GM21576 (cell line): Measurements from ENCODE around the gene ADAMTS2.

Experiments used
- ATAC-seq: cut with Tn5 transposase; IDR thresholded peaks from one replicate; pipeline ENCODE4 v1.9.1; 2021; ENCODE audit warnings: mild to moderate bottlenecking, moderate library complexity; ENCODE audit not compliant: unreplicated experiment

The ADAMTS2 gene

DNA sequence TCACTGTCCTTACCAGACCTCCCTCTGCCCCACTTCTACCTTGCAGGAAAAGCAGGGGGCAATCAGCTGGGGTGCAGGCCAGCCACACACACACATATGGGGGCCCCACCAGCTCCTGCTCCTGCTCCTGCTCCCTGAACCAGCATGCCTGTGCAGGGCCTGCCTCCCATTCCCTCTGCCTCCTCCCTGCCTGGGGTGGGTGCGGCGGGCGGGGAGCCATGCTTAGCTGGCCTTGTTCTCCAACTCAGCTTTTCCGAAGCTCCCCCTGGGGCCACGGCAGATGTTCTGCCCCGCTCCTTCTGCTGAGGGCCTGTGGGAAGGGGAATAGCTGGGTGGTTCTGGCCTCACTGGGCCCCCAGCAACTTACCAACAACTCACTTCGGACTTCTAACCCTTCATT is 195.2 kb downstream of the ADAMTS2 start:
- ATAC-seq: no peak

DNA sequence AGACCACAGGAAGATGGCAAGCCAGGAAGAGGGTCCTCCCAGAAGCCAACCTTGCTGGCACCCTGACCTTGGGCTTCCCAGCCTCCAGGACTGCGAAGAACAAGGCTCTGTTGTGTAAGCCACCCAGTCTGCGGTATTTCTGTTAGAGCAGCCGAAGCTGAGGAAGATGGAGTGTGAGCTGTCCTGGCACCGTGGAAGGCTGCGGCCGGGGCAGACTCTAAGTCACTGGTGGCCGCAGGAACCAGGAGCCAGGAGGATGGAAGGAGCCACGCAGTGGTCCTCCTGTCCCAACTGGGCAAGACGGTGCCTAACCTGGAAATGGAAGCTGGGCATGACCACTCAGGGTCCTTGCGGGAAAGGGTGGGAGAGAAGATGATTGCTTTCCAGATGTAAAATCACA is 196.0 kb downstream of the ADAMTS2 start:
- no peak for ATAC-seq

DNA sequence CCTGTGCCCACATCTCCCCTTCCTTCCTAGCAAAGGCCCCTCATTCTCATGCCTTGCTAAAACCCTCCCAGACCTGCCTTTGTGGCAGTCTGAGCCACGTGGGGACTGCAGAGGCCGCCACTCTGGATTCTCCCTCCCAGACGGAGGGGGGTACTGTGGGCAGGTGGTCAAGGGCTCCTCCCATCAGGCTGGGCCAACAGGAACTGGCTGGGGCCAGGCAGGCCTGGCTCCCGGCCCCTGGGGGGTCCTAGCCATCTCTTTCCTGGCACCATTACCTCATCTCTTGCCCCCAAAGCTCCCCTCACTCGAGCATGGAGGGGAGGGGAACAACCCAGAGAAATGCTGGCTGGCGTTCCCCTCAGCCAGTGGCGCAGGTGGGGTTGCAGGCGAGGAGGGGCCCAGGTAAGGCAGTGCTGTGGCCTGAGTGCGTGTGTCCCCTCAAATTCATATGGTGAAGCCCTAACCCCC is 196.5 kb downstream of the ADAMTS2 start:
- no peak for ATAC-seq

DNA sequence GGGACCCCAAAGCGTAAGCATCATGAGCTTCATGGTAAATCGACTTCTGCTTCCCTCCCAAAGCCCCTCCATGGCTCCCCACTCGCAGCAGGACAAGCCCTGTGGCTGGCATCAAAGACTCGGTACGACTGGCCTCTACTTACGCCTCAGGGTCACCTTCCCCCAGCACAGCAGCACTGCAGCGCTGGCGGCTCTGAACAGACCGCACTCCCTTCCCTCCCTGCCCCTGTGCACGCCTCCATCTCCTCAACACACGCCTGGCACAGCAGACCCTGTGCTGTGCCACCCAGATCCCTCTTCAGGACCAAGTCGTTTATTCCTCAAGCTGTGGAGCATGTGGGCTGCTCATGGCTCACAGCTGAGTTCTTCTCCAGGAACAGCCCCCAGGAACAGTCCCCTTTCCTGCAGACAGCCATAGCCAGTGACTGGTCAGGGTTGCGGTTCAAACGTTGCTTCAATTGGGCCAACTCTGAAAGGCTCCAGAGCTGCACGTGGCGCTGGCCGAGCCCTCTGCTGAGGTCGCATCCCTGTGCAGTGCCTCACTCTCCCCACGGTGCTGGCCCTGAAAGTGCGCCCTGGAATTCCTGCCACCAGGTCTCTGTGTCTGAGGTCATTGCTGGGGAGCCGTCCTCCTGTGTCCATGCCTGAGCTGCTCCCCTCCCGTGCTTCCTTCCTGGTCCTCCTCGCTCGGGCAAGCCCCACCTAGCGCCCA is 197.1 kb downstream of the ADAMTS2 start:
- no peak for ATAC-seq

DNA sequence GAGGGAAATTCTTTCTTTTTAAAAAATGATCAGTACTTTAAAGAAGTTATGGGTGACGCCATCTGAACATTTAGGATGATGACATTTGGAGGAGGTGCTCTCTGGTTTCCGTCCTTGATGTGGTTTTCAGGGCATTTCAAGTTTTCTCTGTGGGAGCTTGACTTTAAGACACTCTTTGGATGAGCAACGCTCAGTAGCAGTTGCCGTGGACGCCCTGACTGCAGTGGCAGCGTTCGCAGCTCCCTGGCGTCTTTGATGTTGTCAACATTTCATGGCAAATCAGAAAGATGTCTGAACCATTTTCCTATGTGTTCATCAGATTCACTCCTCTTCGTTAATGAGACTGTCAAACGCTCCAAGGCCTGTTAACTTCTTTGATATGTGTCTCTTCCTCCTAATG is 199.0 kb downstream of the ADAMTS2 start:
- no peak for ATAC-seq

DNA sequence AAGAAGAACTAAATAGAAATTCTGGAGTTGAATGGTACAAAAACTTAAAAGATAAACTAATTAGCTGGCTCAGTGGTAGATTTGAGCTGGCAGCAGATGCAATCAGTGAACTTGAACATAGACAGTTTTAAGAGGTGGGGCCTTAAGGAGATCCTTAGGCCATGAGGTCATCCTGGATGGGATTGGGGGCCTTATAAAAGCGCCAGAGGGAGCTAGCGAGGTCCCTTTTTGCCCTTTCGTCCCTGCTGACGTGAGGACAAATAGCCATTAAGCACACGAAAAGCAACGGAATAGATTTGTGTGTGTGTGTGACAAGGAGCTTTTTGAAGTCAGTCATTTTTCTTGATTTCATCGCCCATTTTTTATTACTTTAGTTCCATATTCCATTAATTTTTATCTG is 201.8 kb downstream of the ADAMTS2 start:
- ATAC-seq: no peak

DNA sequence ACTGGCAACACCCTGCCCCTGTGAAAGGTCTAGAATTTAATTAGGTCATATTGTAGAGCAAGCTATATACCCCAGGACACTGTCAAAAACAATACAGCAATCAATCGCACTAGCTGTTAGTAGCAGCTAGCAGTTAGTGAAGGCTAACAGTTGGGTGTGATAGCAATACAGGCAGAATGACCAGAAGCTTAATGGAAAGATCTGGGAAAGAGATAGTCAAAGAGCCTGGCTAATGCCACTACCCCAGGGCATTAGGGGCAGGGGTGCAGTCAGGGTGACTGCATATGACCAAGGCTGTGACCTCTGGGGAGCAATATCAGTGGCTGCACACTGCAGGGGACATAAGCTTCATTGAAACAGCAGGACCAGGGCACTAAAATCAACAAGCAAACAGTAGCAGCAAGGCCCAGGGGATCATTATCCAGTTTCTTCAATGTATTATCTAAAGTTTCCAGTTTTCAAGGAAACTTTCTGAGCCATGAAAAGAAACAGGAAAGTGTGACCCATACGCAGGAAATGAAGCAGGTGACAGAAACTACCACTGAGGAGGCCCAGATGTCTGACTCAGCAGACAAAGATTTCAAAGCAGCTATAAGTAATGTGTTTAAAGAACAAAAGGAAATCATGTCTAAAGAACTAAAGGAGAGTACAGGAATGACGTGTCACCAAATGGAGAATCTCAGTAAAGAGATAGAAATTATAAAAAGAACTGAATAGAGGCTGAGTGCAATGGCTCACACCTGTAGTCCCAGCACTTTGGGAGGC is 202.6 kb downstream of the ADAMTS2 start:
- no peak for ATAC-seq

DNA sequence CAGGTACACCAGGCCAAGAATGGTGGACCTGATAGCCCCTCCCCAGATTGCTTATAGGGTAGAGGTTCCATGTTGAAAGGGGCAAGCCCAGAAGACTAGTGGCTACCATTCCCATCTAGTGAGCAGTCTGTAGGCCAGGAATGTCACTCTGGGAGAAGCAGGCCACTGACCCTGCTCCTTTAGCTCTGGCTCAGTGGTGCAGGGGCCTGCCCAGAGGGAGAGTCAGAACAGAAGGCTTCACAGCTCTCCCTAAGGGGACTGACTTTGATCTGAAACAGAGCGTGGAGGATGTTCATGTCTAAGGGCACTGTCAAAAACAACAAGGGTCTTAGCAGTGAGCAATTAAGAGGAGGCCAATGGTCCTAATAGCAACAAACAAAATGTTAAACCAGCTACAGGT is 203.4 kb downstream of the ADAMTS2 start:
- ATAC-seq: no peak

DNA sequence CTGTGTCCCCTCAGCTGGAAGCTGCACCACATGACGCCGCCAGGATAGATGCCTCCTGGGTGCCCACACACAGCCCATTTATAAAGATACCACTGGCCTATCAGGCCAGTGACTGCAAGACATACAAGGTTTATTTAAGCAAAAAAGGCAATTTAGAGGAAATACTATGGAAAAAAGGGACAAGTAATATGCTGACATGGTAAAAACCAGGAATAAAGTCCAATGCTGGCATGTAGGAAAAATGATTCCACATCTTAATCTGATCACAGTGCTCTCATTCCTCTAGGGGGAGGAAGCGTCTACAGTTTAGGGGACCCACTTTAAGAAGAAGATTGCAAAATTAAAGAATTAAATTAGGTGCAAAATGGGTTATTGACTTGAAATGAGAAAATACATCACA is 205.0 kb downstream of the ADAMTS2 start:
- no peak for ATAC-seq

DNA sequence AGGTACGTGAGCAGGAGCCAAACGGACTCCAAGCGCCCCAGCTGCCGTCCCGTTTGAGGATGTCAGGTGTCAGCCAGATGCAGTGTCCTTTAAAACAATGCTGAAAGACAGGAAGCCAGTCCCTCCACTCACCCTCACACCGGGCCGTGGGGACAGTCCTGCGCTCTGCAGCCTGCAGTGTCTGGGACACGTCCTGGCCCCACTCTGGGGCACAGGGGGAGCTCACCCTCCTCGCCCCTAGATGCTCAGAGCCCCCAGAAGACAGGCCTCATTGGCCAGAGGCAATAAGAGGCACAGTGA is 205.4 kb downstream of the ADAMTS2 start:
- ATAC-seq: no peak

DNA sequence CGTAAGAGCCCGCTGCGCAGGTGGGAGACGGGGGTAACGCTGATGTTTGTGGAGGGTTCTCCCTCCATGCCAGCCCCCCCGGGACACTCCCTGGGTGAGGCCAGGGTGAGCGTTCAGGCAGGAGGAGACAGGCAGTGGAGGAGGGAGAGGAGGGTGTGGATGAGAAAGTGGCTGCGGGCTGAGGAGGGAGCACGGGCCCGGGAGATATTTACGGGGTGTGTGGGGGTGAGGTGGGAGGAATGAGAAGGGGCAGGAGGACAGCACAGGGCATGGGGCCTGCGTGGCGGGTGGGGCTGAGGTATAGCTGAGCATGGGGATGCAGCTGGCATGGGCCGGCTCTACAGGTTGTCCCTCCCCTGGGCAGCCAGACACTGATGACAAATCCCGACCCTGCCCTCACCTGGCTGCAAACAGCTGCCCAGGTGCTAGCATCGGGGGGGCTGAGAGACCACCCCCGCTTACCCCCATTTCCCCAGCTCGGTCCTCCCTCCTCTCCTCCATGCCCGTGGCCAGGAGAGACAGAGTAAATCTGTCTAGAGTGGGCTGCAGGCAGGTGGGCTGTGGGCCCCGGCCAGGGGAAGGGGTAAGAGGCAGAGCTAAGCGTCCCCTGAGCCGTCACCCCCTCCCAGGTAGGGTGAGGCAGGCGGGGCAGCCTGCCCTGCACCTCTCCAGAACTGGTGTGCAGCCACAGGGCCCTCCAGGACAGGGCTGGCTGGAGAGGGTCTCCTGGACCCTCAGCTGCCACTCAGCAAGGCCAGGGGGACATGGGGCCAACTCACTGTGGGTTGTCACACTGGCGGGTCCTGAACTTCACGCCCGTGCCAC is 205.9 kb downstream of the ADAMTS2 start:
- no peak for ATAC-seq

DNA sequence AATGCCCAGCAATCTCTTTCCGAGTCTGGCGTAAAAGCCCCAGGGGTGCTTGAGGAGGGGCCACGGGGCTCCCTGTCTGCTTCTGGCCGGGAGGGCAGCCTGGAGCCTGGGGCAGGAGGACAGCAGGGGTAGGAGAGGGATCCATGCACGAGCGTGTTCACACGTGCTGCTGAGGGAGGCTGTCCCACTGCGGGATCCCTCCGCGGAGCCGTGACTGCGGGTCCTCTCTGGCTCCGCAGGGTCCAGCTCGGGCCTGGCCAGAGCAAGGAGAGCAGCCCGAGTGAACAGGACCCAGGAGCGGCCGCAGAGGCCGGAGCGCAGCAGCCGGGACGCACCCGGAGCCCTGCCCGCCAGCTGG is 206.7 kb downstream of the ADAMTS2 start:
- ATAC-seq: no peak

DNA sequence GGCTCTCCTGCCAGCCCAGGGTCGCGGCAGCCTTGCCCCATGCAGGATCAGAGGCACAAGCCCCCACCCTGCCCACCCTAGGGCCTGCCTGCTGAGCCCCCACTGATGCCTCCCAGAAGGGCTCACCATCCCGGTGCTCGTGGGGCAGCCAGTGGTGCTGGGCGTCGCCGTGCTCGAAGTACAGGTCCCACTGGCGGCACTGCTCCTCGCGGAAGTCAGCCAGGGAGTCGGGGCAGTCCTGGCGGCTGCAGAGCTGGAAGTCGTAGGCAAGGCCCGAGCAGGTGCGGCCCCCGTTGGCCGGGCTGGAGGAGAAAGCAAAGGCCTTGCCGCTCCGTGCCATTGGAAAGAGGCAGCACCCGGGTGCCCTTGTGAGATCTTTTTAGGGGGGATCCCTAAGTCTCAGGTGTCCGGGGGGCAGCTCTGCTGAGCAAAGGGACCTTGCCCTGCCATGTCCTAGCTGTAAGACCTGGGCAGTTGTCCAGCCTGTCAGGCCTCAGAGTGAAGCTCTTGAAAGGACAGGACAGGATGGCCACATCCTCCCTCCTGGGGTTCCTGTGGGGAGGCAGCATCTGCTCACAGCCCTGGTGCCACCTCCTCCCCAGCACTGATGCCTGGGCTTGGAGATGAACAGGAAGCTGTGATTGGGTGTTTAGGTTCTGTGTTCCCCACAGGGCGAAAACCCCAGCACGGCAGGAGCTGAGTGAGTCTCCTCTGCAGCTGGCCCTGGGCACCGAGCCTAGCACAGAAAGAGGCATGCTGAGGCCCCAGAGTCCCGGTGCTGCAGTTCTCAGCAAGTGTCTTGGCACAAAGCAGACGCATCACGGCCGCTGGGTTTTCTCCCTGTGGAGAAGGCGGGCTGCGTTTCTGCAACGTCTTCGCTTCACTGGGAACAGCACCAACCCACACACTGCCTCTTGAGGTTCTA is 207.4 kb downstream of the ADAMTS2 start:
- ATAC-seq: no peak

DNA sequence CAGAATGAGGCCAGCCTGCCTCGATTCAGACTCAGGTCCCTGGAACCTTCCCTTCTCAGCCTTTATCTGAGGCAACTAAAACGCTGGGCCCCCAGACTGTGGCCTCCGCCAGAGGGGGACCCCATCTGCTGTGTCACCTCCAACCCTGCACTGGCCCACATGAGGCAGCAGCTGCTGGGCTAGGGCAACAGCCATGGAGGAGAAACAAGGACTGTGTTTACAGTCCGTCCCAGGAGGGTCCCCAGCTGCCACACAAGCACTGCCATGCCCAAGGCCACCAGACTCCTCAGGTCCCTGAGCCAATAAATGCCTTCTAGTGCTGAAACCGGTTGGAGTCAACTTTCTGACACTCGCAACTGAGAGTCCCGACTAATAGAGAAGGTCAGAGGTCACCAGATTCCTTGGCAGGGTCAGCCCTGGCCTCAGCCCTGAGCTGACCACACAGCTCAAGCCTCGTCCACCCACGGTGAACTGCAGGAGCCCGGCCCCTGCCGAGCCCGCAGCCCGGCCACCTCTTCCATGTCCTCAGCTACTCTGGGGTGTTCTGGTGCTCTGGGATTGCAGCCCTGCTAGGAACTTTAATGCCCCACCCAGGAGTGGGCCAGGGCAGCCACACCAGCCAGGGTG is 208.1 kb downstream of the ADAMTS2 start:
- no peak for ATAC-seq

DNA sequence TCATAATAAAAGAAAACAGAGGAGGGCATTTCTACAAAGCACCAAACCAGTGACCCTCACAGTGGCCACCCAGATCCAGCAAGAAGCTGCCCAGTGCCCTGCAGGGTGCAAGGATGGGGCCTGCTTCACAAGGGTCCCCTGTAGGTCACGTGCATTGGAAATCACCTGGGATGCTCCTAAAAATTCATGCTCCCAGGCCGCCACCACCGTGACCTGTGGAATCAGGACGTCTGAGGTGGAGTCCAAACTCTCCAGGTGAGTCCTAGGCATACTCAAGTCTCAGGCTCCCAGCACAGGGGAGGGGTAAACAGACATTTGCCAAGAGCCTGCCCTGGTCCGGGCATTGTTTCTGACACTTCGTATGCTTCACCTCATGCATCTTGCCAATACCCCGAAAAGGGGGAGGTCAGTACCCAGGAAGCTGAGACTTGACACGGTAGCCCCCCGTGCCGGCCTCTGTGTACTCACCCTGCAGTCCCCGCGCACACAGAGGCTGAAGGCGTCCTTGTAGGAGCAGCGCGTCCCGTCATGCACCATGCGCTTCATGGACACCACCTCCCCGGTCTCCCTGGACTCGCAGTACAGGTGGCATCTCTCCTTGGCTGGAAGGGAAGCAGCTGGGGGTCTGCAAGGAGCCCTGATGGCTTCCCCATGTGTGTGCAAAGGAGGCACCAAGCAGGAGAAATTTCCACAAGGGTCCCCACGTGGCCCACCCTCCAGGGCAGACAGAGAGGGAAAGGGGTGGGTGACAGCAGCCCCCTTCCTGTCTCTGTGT is 209.6 kb downstream of the ADAMTS2 start:
- no peak for ATAC-seq

DNA sequence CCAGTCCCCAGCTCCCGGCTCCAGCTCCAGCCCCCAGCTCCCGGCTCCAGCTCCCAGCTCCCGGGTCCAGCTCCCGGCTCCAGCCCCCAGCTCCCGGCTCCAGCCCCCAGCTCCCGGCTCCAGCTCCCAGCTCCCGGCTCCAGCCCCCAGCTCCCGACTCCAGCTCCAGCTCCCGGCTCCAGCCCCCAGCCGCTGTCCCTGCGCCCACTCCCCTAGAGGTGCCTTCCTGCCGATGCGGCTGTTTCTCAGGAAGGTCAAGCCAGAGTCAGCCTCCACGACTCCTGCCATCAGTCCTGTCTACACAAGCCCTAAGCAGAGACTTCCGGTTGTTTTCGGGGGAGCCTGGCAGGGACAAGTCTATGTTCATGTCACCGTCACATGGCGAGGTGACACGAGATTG is 210.3 kb downstream of the ADAMTS2 start:
- ATAC-seq: no peak

DNA sequence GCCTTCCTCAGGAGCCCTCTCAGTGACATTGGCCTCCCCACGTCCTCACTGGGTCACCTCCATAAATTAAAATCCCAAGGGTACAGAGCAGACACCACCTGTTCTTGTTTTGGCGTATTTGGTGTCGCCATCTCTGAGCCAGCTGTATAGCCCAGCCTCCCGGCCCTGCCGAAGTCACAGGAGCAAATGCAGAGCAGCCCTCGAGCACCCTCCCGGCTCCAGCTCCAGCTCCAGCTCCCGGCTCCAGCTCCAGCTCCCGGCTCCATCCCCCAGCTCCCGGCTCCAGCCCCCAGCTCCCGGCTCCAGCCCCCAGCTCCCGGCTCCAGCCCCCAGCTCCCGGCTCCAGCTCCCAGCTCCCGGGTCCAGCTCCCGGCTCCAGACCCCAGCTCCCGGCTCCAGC is 210.8 kb downstream of the ADAMTS2 start:
- no peak for ATAC-seq

DNA sequence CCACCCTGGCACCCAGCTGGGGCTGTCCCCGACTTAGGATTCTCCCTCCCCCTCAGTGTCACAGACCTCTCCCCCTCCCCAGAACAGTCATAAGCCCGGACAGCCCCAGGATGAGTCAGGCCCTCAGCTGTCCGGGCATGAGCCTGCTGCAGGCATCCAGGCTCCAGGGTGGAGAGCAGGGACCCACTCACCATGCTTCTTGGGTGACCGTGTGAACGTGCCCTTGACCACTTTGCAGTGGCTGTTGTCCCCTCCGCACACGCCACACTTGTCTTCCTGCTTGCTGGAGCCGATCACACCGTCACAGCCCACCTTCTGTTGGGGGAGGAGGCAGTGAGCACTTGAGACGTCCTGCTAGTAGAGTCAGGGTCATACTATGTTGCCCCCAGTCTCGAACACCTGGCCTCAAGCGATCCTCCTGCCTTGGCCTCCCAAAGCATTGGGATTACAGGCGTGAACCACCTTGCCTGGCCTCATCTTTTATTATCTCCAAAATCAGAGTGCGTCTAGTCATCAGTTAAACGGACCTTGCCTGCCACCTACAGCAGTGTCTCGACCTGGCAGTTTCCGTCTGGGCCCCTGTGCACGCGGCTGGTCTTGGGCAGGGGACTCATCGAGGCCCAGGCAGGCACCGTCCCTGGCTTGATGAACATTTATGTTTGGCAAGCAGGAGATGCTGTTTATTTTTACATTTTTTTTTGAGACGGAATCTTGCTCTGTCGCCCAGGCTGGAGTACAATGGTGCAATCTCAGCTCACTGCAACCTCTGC is 212.5 kb downstream of the ADAMTS2 start:
- no peak for ATAC-seq
